Epithelial cell of proximal tubule (primary cell): ENCODE data around the gene CHPF. TPM values are rescaled to one million over a fixed set of nuclear protein-coding genes. Genes with fewer than 3 reads are reported as not detected.
A peak's percentile ranks its signal among the peaks of the same experiment; 100 is the strongest.

Experiments
- DNase-seq: peaks from one replicate; pipeline ENCODE4 v3.0.0-alpha.2; 2011; ENCODE audit warnings: low read depth
- H3K4me3 ChIP-seq: 2 replicates; pipeline ENCODE4 v1.5.1; 2011; ENCODE audit warnings: low read depth, mild to moderate bottlenecking, low read length
- total RNA-seq: library from RNA; depleted of rRNA; stranded (reverse); fragments of >200 nt; gene quantifications from 2 replicates; pipeline ENCODE4 v1.2.3, GENCODE V29; 2015
- TF ChIP-seq, protein P1 (sequence below): conservative IDR thresholded peaks from 2 replicates; pipeline ENCODE4 v1.5.1; 2012; ENCODE audit warnings: low read depth, mild to moderate bottlenecking, low read length

CHPF gene
- total RNA-seq, 1 donor from 2014 or later: 122 TPM

DNA sequence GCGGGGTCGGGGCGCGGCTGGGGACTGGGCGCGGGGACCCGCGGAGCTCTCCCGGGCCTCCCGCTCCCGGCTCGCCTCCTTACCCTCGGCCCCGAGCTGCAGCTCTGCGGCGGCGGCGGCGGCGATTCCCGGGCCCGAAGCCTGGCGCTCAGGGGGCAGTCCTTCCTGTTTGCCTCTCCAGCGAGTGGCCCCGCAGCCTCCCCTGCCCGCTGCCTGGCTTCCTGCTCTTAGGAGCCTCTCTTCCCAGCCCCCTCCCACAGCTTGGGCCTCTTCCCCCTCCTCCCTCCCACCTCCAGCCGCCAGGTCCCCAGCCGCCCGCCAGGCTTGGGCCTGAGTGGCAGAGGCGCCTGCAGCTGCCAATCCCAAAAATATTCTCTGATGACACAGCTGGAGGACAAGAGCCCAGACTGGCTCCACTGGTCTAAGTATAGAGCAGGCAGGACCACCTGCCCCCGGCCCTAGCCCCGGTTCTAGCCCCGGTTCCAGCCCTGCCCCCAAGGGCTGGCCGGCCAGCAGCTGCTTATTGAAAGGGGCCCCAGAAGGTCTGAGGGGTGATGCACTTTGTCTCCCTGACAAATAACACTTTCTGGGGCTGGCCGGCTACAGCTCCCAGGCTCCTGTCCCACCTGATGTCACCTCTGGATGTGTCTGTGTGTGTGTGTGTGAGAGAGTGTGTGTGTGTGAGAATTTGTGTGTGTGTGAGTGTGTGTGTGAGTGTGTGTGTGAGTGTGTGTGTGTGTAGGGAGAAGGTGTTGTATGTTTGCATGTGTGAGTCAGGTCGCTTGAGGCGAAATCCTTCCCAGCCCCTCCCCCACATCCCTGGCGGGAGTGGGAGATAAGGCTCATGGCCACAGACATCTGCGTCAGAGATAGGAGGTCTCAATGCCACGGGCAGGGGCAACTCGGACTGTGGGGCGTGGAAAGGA, 28.0 kb upstream of the CHPF start, which contains the start of gene OBSL1:
Gene OBSL1, minus strand, starts transcription at position 229 of the 926 bp plus-strand sequence. CDS start 307 bp downstream, outside the sequence.
- TF ChIP-seq, protein P1, sequence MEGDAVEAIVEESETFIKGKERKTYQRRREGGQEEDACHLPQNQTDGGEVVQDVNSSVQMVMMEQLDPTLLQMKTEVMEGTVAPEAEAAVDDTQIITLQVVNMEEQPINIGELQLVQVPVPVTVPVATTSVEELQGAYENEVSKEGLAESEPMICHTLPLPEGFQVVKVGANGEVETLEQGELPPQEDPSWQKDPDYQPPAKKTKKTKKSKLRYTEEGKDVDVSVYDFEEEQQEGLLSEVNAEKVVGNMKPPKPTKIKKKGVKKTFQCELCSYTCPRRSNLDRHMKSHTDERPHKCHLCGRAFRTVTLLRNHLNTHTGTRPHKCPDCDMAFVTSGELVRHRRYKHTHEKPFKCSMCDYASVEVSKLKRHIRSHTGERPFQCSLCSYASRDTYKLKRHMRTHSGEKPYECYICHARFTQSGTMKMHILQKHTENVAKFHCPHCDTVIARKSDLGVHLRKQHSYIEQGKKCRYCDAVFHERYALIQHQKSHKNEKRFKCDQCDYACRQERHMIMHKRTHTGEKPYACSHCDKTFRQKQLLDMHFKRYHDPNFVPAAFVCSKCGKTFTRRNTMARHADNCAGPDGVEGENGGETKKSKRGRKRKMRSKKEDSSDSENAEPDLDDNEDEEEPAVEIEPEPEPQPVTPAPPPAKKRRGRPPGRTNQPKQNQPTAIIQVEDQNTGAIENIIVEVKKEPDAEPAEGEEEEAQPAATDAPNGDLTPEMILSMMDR: no peak
- H3K4me3 ChIP-seq: peak within 1 kb of the TSS; percentile 70
- no peak for DNase-seq

DNA sequence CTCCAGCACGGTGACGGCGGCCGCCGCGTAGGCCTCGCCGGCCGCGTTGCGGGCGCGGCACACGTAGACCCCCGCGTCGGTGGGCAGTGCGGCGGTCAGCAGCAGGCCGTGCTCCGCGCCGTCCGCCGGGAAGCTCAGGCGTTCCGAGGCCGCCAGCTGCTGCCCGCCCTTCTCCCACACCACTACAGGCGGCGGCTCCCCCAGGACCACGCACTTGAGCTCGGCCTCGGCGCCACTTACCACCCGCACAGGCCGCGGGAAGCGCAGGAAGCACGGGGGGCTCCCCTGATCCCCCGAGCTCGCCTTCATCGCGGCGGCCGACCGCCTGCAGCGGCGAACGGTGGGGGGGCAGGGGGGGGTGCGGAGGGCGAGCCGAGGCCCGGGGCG, 27.3 kb upstream of the CHPF start:
- TF ChIP-seq, protein P1: no peak
- H3K4me3 ChIP-seq: peak overlapping the region; percentile 70

DNA sequence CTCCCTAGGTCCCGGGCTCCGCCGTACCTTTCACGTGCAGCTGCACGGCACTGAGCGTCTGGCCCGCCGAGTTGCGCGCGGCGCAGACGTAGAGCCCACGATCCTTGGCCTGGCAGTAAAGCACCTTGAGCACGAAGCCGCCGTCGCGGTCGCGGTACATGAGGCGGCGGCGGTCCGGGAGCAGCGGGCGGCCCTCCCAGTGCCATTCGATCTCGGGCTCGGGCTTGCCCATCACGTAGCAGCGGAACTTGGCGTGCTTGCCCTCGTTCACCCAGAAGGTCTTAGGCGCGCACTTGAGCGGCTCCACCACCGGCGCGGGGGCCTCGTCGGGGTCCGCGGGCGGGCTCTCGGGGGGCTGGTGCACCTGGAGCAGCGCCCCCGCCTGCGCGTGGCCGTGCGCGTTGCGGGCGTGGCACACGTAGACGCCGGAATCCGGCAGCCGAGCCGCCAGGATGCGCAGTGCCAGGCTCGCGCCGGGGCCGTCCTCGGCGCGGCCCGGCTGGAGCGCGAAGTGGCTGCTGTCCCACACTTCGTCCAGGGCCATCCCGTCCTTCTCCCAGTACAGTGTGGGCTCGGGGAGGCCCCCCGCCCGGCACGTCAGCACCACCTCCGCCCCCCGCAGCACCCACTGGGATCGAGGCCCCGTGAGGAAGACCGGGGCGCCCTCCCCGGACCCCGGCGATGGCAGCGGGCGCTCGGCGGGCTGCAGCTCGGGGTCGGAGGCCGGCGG, 26.8 kb upstream of the CHPF start:
- TF ChIP-seq, protein P1: no peak
- peak overlapping the region; percentile 70 for H3K4me3 ChIP-seq
- DNase-seq: no peak

More for the DNA sequence above, 27.3 kb upstream of the CHPF start:
- no peak for DNase-seq

DNA sequence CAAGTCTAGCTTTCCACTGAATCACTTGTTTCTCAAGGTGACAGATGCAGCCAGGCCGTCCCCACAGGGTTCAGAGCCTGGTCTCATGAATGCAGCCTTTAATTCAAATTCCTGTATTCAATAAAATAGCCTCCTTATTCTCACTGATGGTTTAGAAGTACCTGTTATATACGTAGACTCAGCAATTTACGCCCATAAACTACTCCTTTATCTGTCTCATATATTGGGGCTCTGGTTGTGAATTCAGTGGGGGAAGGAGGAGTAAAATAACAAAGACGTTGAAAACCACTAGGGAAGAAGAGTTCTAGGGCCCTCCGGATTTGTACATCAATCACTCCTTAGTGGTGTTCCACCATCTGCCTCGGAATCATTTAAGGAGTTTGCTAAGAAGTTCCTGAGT, 26.0 kb upstream of the CHPF start:
- H3K4me3 ChIP-seq: peak overlapping the region; percentile 70
- TF ChIP-seq, protein P1: no peak
- no peak for DNase-seq

DNA sequence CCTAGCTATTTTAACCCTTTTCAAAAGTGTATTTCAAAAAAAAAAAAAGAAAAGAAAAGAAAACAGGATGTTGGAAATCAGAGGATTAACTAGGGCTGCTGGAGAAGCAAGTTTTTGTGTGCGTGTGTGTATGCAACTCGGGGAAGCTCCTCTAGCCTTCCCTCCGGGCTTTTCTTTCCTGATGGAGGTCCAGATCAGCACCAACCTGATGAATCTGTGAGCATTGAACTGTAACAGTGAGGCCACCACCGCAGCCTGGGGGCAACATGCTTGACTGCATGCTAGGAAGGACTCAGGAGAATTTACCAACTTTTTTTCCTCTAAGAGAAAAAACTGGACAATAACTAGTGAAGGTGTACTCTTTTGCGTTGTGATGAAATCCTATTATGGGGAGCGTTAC, 25.4 kb upstream of the CHPF start:
- peak overlapping the region; percentile 70 for H3K4me3 ChIP-seq
- DNase-seq: peak; percentile 36
- TF ChIP-seq, protein P1: no peak

DNA sequence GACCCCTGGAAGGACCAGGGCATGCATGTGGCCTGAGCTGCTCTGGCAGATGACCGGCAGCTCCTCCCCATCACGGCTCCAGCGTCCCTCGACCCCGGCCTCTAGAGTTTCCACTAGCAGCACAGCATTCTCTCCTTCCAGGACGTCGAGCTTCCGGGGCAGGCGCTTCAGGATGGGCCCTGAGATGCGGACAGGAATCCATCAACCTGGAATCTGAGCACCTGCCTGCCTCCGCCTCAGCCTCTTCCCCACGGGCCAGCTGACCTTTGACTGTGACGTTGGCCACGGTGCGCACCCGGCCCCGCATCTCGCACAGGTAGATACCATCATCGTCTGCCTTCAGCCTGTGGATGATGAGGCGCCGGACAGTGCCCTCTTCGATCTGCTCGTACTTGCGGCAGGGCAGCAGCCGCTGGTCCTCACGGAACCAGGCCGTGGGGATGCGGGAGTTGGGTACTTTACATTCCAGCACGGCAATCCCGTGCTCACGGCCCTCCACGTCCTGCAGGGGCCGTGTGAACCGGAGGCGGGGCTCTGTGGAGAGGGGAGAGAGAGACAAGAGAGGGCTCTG, 24.3 kb upstream of the CHPF start:
- H3K4me3 ChIP-seq: no peak overlapping the region
- TF ChIP-seq, protein P1: no peak
- DNase-seq: no peak
